ENCODE data around the gene APOO.

GRCh38 chrX:23885803-23886202 lies 21.9 kb downstream of the APOO start:
- TF ChIP-seq CTCF (IDR thresholded peaks at IDR 0.05; ENCODE audit: insufficient read depth, low read length, poor library complexity, severe bottlenecking) (no peak), EZH2phosphoT487 (conservative IDR thresholded peaks at IDR 0.05; ENCODE audit: low read length) (no peak)

Measured in SU-DHL-6 (cell line).